H9 (cell line): Measurements from ENCODE around the gene TNXB. TPM values are rescaled to one million over a fixed set of nuclear protein-coding genes. Genes with fewer than 3 reads are reported as not detected.

Experiments
- DNase-seq: peaks from one replicate; pipeline ENCODE4 v3.0.0-alpha.2; 2017
- H2AFZ ChIP-seq: one replicate; pipeline ENCODE4 v1.6.1; 2013; ENCODE audit warnings: mild to moderate bottlenecking, low read length, control low read depth, moderate library complexity
- H2AK5ac ChIP-seq: 2 replicates; pipeline ENCODE4 v1.6.1; 2013; ENCODE audit warnings: low read length, control low read depth, mixed read lengths; ENCODE audit not compliant: insufficient read length
- H2BK120ac ChIP-seq: one replicate; pipeline ENCODE4 v1.6.1; 2013; ENCODE audit warnings: low read depth, mild to moderate bottlenecking, low read length, control low read depth, inconsistent platforms; ENCODE audit not compliant: poor library complexity, severe bottlenecking
- H2BK12ac ChIP-seq: 2 replicates; pipeline ENCODE4 v1.6.1; 2013; ENCODE audit warnings: low read length, control low read depth, mixed read lengths, low read depth; ENCODE audit not compliant: insufficient read length
- H2BK15ac ChIP-seq: 2 replicates; pipeline ENCODE4 v1.6.1; 2013; ENCODE audit warnings: low read depth, low read length, control low read depth
- H2BK20ac ChIP-seq: one replicate; pipeline ENCODE4 v1.6.1; 2013; ENCODE audit warnings: low read depth, mild to moderate bottlenecking, low read length, control low read depth, inconsistent platforms; ENCODE audit not compliant: poor library complexity, severe bottlenecking
- H2BK5ac ChIP-seq: 2 replicates; pipeline ENCODE4 v1.6.1; 2013; ENCODE audit warnings: low read length, control low read depth, mixed read lengths; ENCODE audit not compliant: insufficient read length
- H3K14ac ChIP-seq: 2 replicates; pipeline ENCODE4 v1.6.1; 2013; ENCODE audit warnings: low read length, control low read depth; ENCODE audit not compliant: insufficient read depth
- H3K18ac ChIP-seq: 2 replicates; pipeline ENCODE4 v1.6.1; 2013; ENCODE audit warnings: low read depth, mild to moderate bottlenecking, mixed read lengths, low read length, control low read depth; ENCODE audit not compliant: insufficient read length
- H3K23ac ChIP-seq: 2 replicates; pipeline ENCODE4 v1.6.1; 2013; ENCODE audit warnings: low read length, control low read depth, mixed read lengths, low read depth; ENCODE audit not compliant: insufficient read length
- H3K23me2 ChIP-seq: 2 replicates; pipeline ENCODE4 v1.6.1; 2013; ENCODE audit warnings: low read depth, mild to moderate bottlenecking, mixed read lengths, low read length, control low read depth; ENCODE audit not compliant: insufficient read length, poor library complexity, severe bottlenecking
- H3K27ac ChIP-seq: 2 replicates; pipeline ENCODE4 v1.5.1; 2013; ENCODE audit warnings: low read length, control low read depth, mixed read lengths, low read depth; ENCODE audit not compliant: insufficient read length
- H3K27me3 ChIP-seq: 2 replicates; pipeline ENCODE4 v1.6.1; 2013; ENCODE audit warnings: low read length, control low read depth, inconsistent platforms; ENCODE audit not compliant: insufficient read depth
- H3K4ac ChIP-seq: 2 replicates; pipeline ENCODE4 v1.6.1; 2013; ENCODE audit warnings: low read depth, mild to moderate bottlenecking, control low read depth, inconsistent platforms, low read length, moderate library complexity
- H3K4me1 ChIP-seq: 2 replicates; pipeline ENCODE4 v1.6.1; 2013; ENCODE audit warnings: low read length, control low read depth, inconsistent platforms; ENCODE audit not compliant: insufficient read depth
- H3K4me2 ChIP-seq: 2 replicates; pipeline ENCODE4 v1.6.1; 2013; ENCODE audit warnings: low read length, control low read depth, mixed read lengths; ENCODE audit not compliant: insufficient read length, insufficient read depth
- H3K56ac ChIP-seq: 2 replicates; pipeline ENCODE4 v1.6.1; 2013; ENCODE audit warnings: low read depth, mild to moderate bottlenecking, mixed read lengths, low read length, control low read depth; ENCODE audit not compliant: insufficient read length
- H3K79me1 ChIP-seq: 2 replicates; pipeline ENCODE4 v1.6.1; 2013; ENCODE audit warnings: low read depth, mild to moderate bottlenecking, moderate library complexity, low read length, control low read depth, inconsistent platforms; ENCODE audit not compliant: insufficient read depth, poor library complexity, severe bottlenecking
- H3K79me2 ChIP-seq: 2 replicates; pipeline ENCODE4 v1.6.1; 2013; ENCODE audit warnings: low read length, control low read depth, inconsistent platforms; ENCODE audit not compliant: insufficient read depth
- H3K9ac ChIP-seq: 2 replicates; pipeline ENCODE4 v1.6.1; 2013; ENCODE audit warnings: low read length, control low read depth, mixed read lengths; ENCODE audit not compliant: insufficient read length; ENCODE audit errors: extremely low read depth
- H3K9me3 ChIP-seq: one replicate; pipeline ENCODE4 v1.6.1; 2013; ENCODE audit warnings: low read depth, low read length, inconsistent platforms; ENCODE audit not compliant: control insufficient read depth
- H3T11ph ChIP-seq: one replicate; pipeline ENCODE4 v1.6.1; 2013; ENCODE audit warnings: mild to moderate bottlenecking, low read length, control low read depth, inconsistent platforms
- H4K20me1 ChIP-seq: one replicate; pipeline ENCODE4 v1.6.1; 2013; ENCODE audit not compliant: control insufficient read depth, insufficient read length, insufficient read depth
- H4K5ac ChIP-seq: 2 replicates; pipeline ENCODE4 v1.6.1; 2013; ENCODE audit warnings: low read depth, mild to moderate bottlenecking, mixed read lengths, low read length, control low read depth; ENCODE audit not compliant: insufficient read length
- H4K8ac ChIP-seq: replicated peaks from 2 replicates; pipeline ENCODE4 v1.6.1; 2013; ENCODE audit warnings: low read length, control low read depth, mixed read lengths, low read depth; ENCODE audit not compliant: insufficient read length
- H4K91ac ChIP-seq: 2 replicates; pipeline ENCODE4 v1.6.1; 2013; ENCODE audit warnings: low read depth, mild to moderate bottlenecking, moderate library complexity, mixed read lengths, low read length, control low read depth; ENCODE audit not compliant: insufficient read length
- H3K27ac Mint-ChIP-seq, 3 experiments: 2 replicates in 2 of 3; 3 replicates in 1 of 3; pipeline ENCODE4 v1.8.0; 2020 to 2021; ENCODE audit warnings: mixed read lengths in 3 of 3, mild to moderate bottlenecking in 1 of 3, moderate library complexity in 1 of 3
- H3K27me3 Mint-ChIP-seq: 2 replicates; pipeline ENCODE4 v1.8.0; 2021; ENCODE audit warnings: low read depth, mild to moderate bottlenecking, moderate library complexity, mixed read lengths
- H3K36me3 Mint-ChIP-seq, 3 experiments: 2 replicates in 2 of 3; 3 replicates in 1 of 3; pipeline ENCODE4 v1.8.0; 2020 to 2021; ENCODE audit warnings: low read depth in 3 of 3, mixed read lengths in 3 of 3; ENCODE audit not compliant: insufficient read depth in 1 of 3
- H3K4me1 Mint-ChIP-seq, 2 experiments: 2 replicates each; pipeline ENCODE4 v1.8.0; 2020; ENCODE audit warnings: mixed read lengths in 2 of 2
- H3K4me3 Mint-ChIP-seq, 2 experiments: 2 replicates in 1 of 2; 3 replicates in 1 of 2; pipeline ENCODE4 v1.8.0; 2020 to 2021; ENCODE audit warnings: mild to moderate bottlenecking in 2 of 2, mixed read lengths in 2 of 2, moderate library complexity in 1 of 2
- H3K9me3 Mint-ChIP-seq, 2 experiments: 2 replicates in 1 of 2; 3 replicates in 1 of 2; pipeline ENCODE4 v1.8.0; 2020; ENCODE audit warnings: mild to moderate bottlenecking in 2 of 2, mixed read lengths in 2 of 2, moderate library complexity in 1 of 2
- WGBS: extraction: QIAGEN DNeasy Blood & Tissue Kit; methylation state at CpG from one replicate; pipeline ENCODE4 v1.1.7; 2013; ENCODE audit warnings: missing lambda C conversion rate, low lambda C conversion rate, mixed read lengths; ENCODE audit not compliant: insufficient read length; ENCODE audit errors: extremely low coverage; 5-methylcytosine and 5-hydroxymethylcytosine counted together
- total RNA-seq: library from RNA; stranded (reverse); gene quantifications from 2 replicates; pipeline ENCODE4 v1.2.1, GENCODE V29; 2021
- TF ChIP-seq, protein P1 (sequence below): fragments of 200-600 bp; sonication (generic); conservative IDR thresholded peaks from 3 replicates; pipeline ENCODE4 v1.8.0; 2021; ENCODE audit warnings: antibody characterized with exemption, mild to moderate bottlenecking

TNXB gene
- total RNA-seq, 1 experiment from 2014 or later = 5.0 TPM

DNA sequence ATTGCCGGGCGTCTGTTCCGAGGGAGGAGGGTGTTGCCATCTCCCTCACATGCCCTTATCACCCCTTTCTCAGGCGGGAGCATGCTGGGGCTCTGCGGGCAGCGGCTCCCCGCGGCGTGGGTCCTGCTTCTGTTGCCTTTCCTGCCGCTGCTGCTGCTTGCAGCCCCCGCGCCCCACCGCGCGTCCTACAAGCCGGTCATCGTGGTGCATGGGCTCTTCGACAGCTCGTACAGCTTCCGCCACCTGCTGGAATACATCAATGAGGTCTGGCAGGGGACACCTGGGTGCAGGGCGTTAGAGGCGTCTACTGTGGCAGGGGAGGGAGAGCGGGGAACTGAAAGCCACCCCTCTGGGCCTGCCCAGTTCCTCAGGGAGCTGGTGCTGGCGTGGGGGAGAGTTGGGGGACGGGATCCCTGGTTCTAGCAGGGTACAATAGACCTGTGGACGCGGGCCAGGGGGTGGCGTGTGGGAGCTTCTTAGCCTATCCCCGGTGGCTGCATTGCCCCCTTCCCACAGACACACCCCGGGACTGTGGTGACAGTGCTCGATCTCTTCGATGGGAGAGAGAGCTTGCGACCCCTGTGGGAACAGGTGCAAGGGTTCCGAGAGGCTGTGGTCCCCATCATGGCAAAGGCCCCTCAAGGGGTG lies 45.5 kb upstream of the TNXB start:
- no peak overlapping the region for H3K27ac ChIP-seq
- no peak overlapping the region for H2BK15ac ChIP-seq
- peak overlapping the region; percentile 76 to 99 (median 99); a peak in 5 of 7 replicates for H3K27ac Mint-ChIP-seq
- no peak overlapping the region for H4K5ac ChIP-seq
- DNase-seq = peak; percentile 82
- H4K8ac ChIP-seq = no peak overlapping the region
- H3K4me1 ChIP-seq = peaks cover 2% of the 10 kb centered on the region; the same call in 1 of the 2 replicates
- H3K4me1 Mint-ChIP-seq = peaks cover 35 to 38% of the 10 kb centered on the region in 2 experiments
- H3K23me2 ChIP-seq = peaks cover 29% of the 10 kb centered on the region
- H2BK5ac ChIP-seq = no peak overlapping the region
- H4K20me1 ChIP-seq = no peaks in the 10 kb centered on the region
- H3K18ac ChIP-seq = peak overlapping the region; percentile 54
- peak overlapping the region; percentile 81 for H3K4me2 ChIP-seq
- no peak overlapping the region for H3K56ac ChIP-seq
- no peak overlapping the region for H3K23ac ChIP-seq
- peaks cover 4% of the 10 kb centered on the region for H3K27me3 Mint-ChIP-seq
- no peak overlapping the region for H4K91ac ChIP-seq
- H3K79me1 ChIP-seq = no peaks in the 10 kb centered on the region
- TF ChIP-seq, protein P1, sequence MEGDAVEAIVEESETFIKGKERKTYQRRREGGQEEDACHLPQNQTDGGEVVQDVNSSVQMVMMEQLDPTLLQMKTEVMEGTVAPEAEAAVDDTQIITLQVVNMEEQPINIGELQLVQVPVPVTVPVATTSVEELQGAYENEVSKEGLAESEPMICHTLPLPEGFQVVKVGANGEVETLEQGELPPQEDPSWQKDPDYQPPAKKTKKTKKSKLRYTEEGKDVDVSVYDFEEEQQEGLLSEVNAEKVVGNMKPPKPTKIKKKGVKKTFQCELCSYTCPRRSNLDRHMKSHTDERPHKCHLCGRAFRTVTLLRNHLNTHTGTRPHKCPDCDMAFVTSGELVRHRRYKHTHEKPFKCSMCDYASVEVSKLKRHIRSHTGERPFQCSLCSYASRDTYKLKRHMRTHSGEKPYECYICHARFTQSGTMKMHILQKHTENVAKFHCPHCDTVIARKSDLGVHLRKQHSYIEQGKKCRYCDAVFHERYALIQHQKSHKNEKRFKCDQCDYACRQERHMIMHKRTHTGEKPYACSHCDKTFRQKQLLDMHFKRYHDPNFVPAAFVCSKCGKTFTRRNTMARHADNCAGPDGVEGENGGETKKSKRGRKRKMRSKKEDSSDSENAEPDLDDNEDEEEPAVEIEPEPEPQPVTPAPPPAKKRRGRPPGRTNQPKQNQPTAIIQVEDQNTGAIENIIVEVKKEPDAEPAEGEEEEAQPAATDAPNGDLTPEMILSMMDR = peak; percentile 66
- no peak overlapping the region for H2BK20ac ChIP-seq
- H3K9me3 ChIP-seq = no peaks in the 10 kb centered on the region
- no peaks in the 10 kb centered on the region; the same call in 1 of the 2 replicates for H3K79me2 ChIP-seq
- peak overlapping the region; percentile 97 to 98 for H3K4me3 Mint-ChIP-seq
- no peak overlapping the region for H2AFZ ChIP-seq
- no peak overlapping the region for H3T11ph ChIP-seq
- H3K27me3 ChIP-seq = no peaks in the 10 kb centered on the region; the same call in 1 of the 2 replicates
- no peak overlapping the region for H2AK5ac ChIP-seq
- peak overlapping the region; percentile 9; the same call in 1 of the 2 replicates for H3K14ac ChIP-seq
- H3K36me3 Mint-ChIP-seq = peaks cover 24 to 42% (median 27%) of the 10 kb centered on the region in 3 experiments
- WGBS = no CpG with 5 or more reads among the region's 34 CpGs
- no peak overlapping the region for H2BK120ac ChIP-seq
- peak overlapping the region; percentile 51 for H3K9ac ChIP-seq
- H3K9me3 Mint-ChIP-seq = no peaks in the 10 kb centered on the region
- no peak overlapping the region for H2BK12ac ChIP-seq
- no peak overlapping the region for H3K4ac ChIP-seq
